ENCODE data around the gene PLCB1.

DNA sequence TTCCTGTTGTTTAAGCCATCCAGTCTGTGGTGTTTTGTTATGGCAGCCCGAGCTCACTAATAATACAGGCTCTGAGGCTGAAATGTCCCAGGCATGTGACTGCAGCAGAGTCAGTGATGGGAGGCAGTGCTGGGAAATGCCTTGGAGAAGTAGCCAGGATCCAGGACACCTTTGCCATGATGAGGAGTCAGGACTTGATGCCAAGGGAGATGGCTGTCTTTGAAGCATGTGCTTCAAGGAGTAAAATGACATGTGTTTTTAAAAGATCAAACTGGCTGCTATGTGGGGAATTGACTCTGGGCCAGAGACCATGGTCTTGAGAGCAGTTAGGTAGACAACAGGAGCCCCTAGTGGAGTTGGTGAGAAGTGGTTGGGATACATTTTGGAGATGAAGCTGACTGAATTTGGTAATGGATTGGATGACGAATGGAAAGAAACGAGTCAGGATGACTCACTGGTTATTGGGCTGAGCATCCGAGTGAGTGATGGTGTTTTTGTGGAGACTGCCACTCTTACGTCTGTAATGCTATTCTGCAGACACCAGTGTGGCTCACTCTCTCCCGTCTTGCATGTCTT lies 322.2 kb downstream of the PLCB1 start:
- TF ChIP-seq REST (IDR thresholded peaks at IDR 0.05; ENCODE audit: insufficient read depth in 1 of 2, low read depth in 2 of 2, low read length in 2 of 2) = no peak
- no peak for TF ChIP-seq TAF1 (IDR thresholded peaks at IDR 0.05; ENCODE audit: borderline replicate concordance, insufficient read depth, low read length)
- TF ChIP-seq FOXP2 (optimal IDR thresholded peaks at IDR 0.05; ENCODE audit: borderline replicate concordance, extremely low read depth, extremely low read length, insufficient read depth) = no peak
